GM23248 (cell line): ENCODE data around the gene TMEM60. TPM values are rescaled to one million over a fixed set of nuclear protein-coding genes. Genes with fewer than 3 reads are reported as not detected.
"Not testable (repeated sequence)": the region's sequence is repeated elsewhere in the genome, so short reads cannot be mapped to it uniquely, and the experiment has no call there.

Experiments
- DNase-seq: peaks from one replicate; pipeline ENCODE4 v3.0.0-alpha.2; 2015
- H2AFZ ChIP-seq: fragments of 200-600 bp; sonication (generic); 2 replicates; pipeline ENCODE4 v1.6.1; 2016; ENCODE audit warnings: antibody characterized with exemption
- H3F3A ChIP-seq: fragments of 200-600 bp; sonication (generic); 2 replicates; pipeline ENCODE4 v1.6.1; 2016; ENCODE audit warnings: mild to moderate bottlenecking, antibody characterized with exemption, mixed run types; ENCODE audit not compliant: insufficient read depth
- H3K27ac ChIP-seq: fragments of 200-600 bp; sonication (generic); 2 replicates; pipeline ENCODE4 v1.5.1; 2016; ENCODE audit warnings: mild to moderate bottlenecking
- H3K27me3 ChIP-seq: fragments of 200-600 bp; sonication (generic); replicated peaks from 2 replicates; pipeline ENCODE4 v1.6.1; 2016; ENCODE audit warnings: mild to moderate bottlenecking; ENCODE audit not compliant: insufficient read depth
- H3K36me3 ChIP-seq: fragments of 200-600 bp; sonication (generic); 2 replicates; pipeline ENCODE4 v1.6.1; 2016; ENCODE audit warnings: low read depth, mild to moderate bottlenecking
- H3K4me1 ChIP-seq: fragments of 200-600 bp; sonication (generic); 2 replicates; pipeline ENCODE4 v1.6.1; 2016; ENCODE audit warnings: mild to moderate bottlenecking; ENCODE audit not compliant: insufficient read depth
- H3K4me2 ChIP-seq: fragments of 200-600 bp; sonication (generic); one replicate; pipeline ENCODE4 v1.6.1; 2016; ENCODE audit warnings: mild to moderate bottlenecking; ENCODE audit not compliant: unreplicated experiment
- H3K4me3 ChIP-seq: fragments of 200-600 bp; sonication (generic); 2 replicates; pipeline ENCODE4 v1.5.1; 2016; ENCODE audit warnings: mild to moderate bottlenecking
- H3K79me2 ChIP-seq: fragments of 200-600 bp; sonication (generic); 2 replicates; pipeline ENCODE4 v1.6.1; 2016; ENCODE audit warnings: mild to moderate bottlenecking; ENCODE audit not compliant: insufficient read depth
- H3K9ac ChIP-seq: fragments of 200-600 bp; sonication (generic); 2 replicates; pipeline ENCODE4 v1.6.1; 2016; ENCODE audit warnings: mild to moderate bottlenecking
- H3K9me2 ChIP-seq: fragments of 200-600 bp; sonication (generic); 2 replicates; pipeline ENCODE4 v1.6.1; 2016; ENCODE audit warnings: mixed run types, mild to moderate bottlenecking, moderate library complexity; ENCODE audit not compliant: insufficient read depth
- H3K9me3 ChIP-seq: fragments of 200-600 bp; sonication (generic); one replicate; pipeline ENCODE4 v1.6.1; 2017; ENCODE audit warnings: low read depth
- H4K20me1 ChIP-seq: fragments of 200-600 bp; sonication (generic); 2 replicates; pipeline ENCODE4 v1.6.0; 2016; ENCODE audit not compliant: insufficient read depth
- EZH2 ChIP-seq: fragments of 200-600 bp; sonication (generic); IDR thresholded peaks from 2 replicates; pipeline ENCODE4 v1.6.1; 2018; ENCODE audit warnings: antibody characterized with exemption, mild to moderate bottlenecking; ENCODE audit not compliant: insufficient read depth, poor library complexity, severe bottlenecking
- EZH2phosphoT487 ChIP-seq: fragments of 200-600 bp; sonication (generic); IDR thresholded peaks from 2 replicates; pipeline ENCODE4 v1.6.1; 2018; ENCODE audit warnings: antibody characterized with exemption, moderate library complexity, mild to moderate bottlenecking, low read depth; ENCODE audit not compliant: insufficient read depth
- WGBS, 2 experiments: methylation state at CpG; one replicate each; pipeline ENCODE4 v1.1.6; 2015 to 2017; ENCODE audit warnings: low lambda C conversion rate in 2 of 2, low coverage in 1 of 2; ENCODE audit errors: missing lambda C conversion rate in 2 of 2; 5-methylcytosine and 5-hydroxymethylcytosine counted together
- in situ Hi-C: fragments of 300-500 bp; cut with MboI; formaldehyde crosslinking; loops from 2 replicates; pipeline ENCODE4 v1.15.0; 2020
- polyA plus RNA-seq: library from polyadenylated mRNA; unstranded; fragments of >200 nt; fragmentation: Nextera tagmentation; extraction: Ambion mirVana; gene quantifications from 2 replicates; pipeline ENCODE4 v1.2.1, GENCODE V29; 2016
- total RNA-seq: library from RNA; depleted of rRNA; stranded (reverse); fragments of >200 nt; shearing (Covaris generic); gene quantifications from 2 replicates; pipeline ENCODE4 v1.2.3, GENCODE V29; 2014

Gene TMEM60
- total and polyA plus RNA-seq, 2 experiments from 2014 or later: 17.7 to 28.9 TPM

GRCh38 chr7:77788327-77788902, 9.8 kb downstream of the TMEM60 start:
- TF ChIP-seq EZH2 (no peak), EZH2phosphoT487 (no peak)
- H3K27me3 ChIP-seq: no peaks in the 10 kb centered on the region
- H3K9me2 ChIP-seq: no peaks in the 10 kb centered on the region
- H3K9me3 ChIP-seq: no peaks in the 10 kb centered on the region
- DNase-seq: no peak
- H2AFZ ChIP-seq: no peak overlapping the region
- no peak overlapping the region for H3K9ac ChIP-seq
- in situ Hi-C loops: no loop called here
- WGBS, 2 experiments: 93 to 97% methylated on average over 2 of the region's 2 CpGs
- H3K79me2 ChIP-seq: peaks cover 3% of the 10 kb centered on the region
- no peaks in the 10 kb centered on the region for H3K4me1 ChIP-seq
- no peaks in the 10 kb centered on the region for H3K36me3 ChIP-seq
- H3K4me2 ChIP-seq: no peak overlapping the region
- no peak overlapping the region for H3K4me3 ChIP-seq
- no peak overlapping the region for H3K27ac ChIP-seq
- H3F3A ChIP-seq: no peaks in the 10 kb centered on the region
- H4K20me1 ChIP-seq: no peaks in the 10 kb centered on the region

GRCh38 chr7:77786741-77787140, 11.5 kb downstream of the TMEM60 start:
- Histone ChIP-seq H2AFZ (no peak overlapping the region), H3K27me3 (no peaks in the 10 kb centered on the region), H4K20me1 (no peaks in the 10 kb centered on the region), H3K36me3 (0 out of 2 replicates have a peak, but pooled peaks cover 8% of the 10 kb centered on the region), H3K27ac (no peak overlapping the region), H3K79me2 (no peaks in the 10 kb centered on the region), H3K4me2 (no peak overlapping the region), H3K9me3 (no peaks in the 10 kb centered on the region), H3K9ac (no peak overlapping the region), H3K9me2 (no peaks in the 10 kb centered on the region), H3K4me3 (no peak overlapping the region), H3K4me1 (no peaks in the 10 kb centered on the region), H3F3A (no peaks in the 10 kb centered on the region)
- no peak for TF ChIP-seq EZH2phosphoT487
- no peak for TF ChIP-seq EZH2
- DNase-seq: no peak
- in situ Hi-C loops: no loop called here

DNA sequence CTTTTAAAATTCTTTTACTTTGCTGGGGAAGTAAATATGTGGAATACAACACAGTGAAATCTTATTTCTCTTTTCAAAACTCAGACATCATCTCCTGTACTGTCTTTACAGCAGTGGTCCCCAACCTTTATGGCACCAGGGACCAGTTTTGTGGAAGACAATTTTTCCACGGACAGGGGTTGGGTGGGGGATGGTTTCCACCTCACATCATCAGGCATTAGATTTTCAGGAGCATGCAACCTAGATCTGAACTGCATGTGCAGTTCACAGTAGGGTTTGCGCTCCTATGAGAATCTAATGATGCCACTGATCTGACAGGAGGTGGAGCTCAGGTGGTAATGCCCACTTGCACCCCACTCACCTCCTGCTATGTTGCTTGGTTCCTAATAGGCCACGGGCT, 12.2 kb downstream of the TMEM60 start:
- H2AFZ ChIP-seq: no peak overlapping the region
- no peaks in the 10 kb centered on the region for H3K27me3 ChIP-seq
- H3K4me3 ChIP-seq: no peak overlapping the region
- WGBS, 2 experiments: 96 to 100% methylated on average over 3 of the region's 3 CpGs
- H3K9me2 ChIP-seq: no peaks in the 10 kb centered on the region
- H3F3A ChIP-seq: no peaks in the 10 kb centered on the region
- H4K20me1 ChIP-seq: no peaks in the 10 kb centered on the region
- DNase-seq: no peak
- in situ Hi-C loops: no loop called here
- no peaks in the 10 kb centered on the region for H3K4me1 ChIP-seq
- TF ChIP-seq EZH2 (no peak), EZH2phosphoT487 (no peak)
- H3K79me2 ChIP-seq: no peaks in the 10 kb centered on the region; the same call in 1 of the 2 replicates
- no peaks in the 10 kb centered on the region for H3K9me3 ChIP-seq
- no peak overlapping the region for H3K4me2 ChIP-seq
- peaks cover 8% of the 10 kb centered on the region; the same call in 1 of the 2 replicates for H3K36me3 ChIP-seq
- no peak overlapping the region for H3K9ac ChIP-seq
- H3K27ac ChIP-seq: no peak overlapping the region

DNA sequence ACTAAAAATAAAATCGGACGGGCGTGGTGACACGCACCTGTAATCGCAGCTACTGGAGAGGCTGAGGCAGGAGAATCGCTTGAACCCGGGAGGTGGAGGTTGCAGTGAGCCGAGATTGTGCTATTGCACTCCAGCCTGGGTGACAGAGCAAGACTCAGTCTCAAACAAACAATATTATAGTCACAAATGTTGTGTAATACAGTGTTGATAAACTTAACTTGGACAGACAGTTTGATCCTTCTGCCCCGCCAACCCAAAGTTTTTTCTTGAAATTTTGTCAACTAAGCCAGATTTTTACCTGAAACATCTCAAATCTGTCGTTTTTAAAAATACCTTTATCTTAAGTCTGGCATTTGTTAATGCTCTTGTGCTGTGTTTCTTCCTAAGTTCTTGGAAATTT, 13.8 kb downstream of the TMEM60 start:
- H2AFZ ChIP-seq, H4K20me1 ChIP-seq, H3K9me2 ChIP-seq, in situ Hi-C loops, DNase-seq, H3K4me2 ChIP-seq, H3K27ac ChIP-seq, H3K9me3 ChIP-seq, H3F3A ChIP-seq, H3K79me2 ChIP-seq, H3K4me1 ChIP-seq, H3K27me3 ChIP-seq, H3K9ac ChIP-seq, H3K4me3 ChIP-seq: not testable (repeated sequence)
- H3K36me3 ChIP-seq: peaks cover 13% of the 10 kb centered on the region; the same call in 1 of the 2 replicates
- 92 to 93% methylated on average over 10 of the region's 10 CpGs for WGBS, 2 experiments

DNA sequence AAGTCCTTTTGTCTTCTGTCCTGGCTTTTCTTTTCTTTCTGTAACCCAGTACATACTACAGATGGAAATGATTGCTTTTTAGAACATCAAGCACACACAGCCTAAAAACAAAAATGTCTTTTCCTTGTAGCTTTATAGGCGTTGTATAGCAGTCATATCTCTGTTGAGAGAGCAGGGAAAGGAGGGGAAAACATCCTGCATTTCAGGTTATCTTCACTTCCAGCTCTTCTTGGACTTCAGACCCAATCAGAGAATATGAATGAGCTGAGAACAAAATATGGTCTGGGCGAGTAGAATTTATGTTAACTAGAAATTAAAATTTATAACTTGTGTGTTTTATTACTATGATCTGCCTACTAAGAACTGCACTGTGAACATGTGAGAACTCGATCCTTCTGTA, 14.7 kb downstream of the TMEM60 start:
- H3K79me2 ChIP-seq: no peaks in the 10 kb centered on the region; the same call in 1 of the 2 replicates
- H3F3A ChIP-seq: no peaks in the 10 kb centered on the region
- H3K27me3 ChIP-seq: no peaks in the 10 kb centered on the region
- no peak overlapping the region for H3K27ac ChIP-seq
- no peak overlapping the region for H3K4me3 ChIP-seq
- H3K9ac ChIP-seq: no peak overlapping the region
- H3K9me2 ChIP-seq: no peaks in the 10 kb centered on the region
- 97 to 100% methylated on average over 3 of the region's 3 CpGs for whole genome bisulfite sequencing, 2 experiments
- no peak for TF ChIP-seq EZH2phosphoT487
- TF ChIP-seq EZH2: no peak
- H3K9me3 ChIP-seq: no peaks in the 10 kb centered on the region
- DNase-seq: no peak
- in situ Hi-C loops: no loop called here
- H4K20me1 ChIP-seq: no peaks in the 10 kb centered on the region
- peaks cover 16% of the 10 kb centered on the region for H3K36me3 ChIP-seq
- H2AFZ ChIP-seq: no peak overlapping the region
- H3K4me1 ChIP-seq: no peaks in the 10 kb centered on the region
- no peak overlapping the region for H3K4me2 ChIP-seq
